NCI-H187 (cell line): ENCODE data around the gene DSCAM.
"Not testable (repeated sequence)": the region's sequence is repeated elsewhere in the genome, so short reads cannot be mapped to it uniquely, and the experiment has no call there.

Source experiments
- DNase-seq, 2 experiments: peaks; one replicate each; lab custom pipeline; 2025; lab: John Stamatoyannopoulos, UW

The DSCAM gene

DNA sequence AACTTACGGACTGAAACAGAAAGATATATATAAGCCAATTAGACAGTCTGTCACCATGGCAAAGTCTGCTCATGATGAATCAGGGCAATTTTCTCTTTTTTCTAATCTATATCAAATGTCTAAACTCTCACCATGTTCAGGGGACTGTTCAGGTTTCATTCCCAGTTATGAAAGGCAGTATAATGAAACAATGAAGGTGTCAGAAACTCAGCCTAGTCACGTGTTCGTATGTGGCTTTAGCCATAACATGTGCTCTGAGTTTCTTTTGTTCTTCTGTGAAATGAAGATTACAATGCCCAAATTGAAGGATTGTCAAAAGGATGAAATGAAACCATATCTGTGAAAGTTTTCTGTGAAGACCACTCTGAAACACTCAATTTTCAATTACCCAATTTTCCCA is 392.9 kb downstream of the DSCAM start:
- DNase-seq: no peak

DNA sequence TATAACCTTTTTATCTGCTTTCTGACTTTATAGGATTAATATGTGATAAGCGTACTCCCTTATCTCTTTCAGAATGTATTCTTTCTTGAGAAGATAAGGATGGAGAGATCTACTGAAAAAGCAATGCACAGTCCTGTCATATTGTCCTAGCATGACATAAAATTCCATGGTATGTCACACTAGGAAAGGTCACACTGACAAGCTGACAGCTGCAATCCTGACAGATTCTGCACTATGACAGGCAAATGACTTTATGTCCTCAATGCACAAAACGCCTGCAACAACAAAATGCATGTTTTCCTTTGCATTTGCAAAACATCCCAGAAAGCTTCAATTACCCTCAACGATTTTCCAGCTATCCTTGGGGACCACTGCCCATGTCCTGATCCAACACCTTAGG is 393.8 kb downstream of the DSCAM start:
- DNase-seq: no peak

DNA sequence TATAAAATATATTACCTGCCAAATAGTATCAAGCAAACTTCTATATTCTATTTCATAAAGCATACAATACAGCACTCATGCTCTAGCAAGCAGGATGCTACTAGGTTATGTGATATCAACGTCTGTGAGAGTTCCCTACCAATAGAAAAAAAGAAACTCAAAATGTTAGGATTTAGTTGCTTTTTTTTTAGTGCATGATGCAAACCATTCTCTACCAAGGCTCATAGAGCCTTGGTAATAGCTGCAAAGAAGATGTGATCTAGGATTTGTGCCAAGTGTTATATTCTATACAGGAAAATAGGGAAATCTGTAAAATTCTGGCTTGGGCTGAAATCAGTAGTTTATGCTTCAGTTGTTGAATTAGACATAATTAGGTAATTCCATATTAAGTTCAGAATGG is 394.4 kb downstream of the DSCAM start:
- no peak for DNase-seq

DNA sequence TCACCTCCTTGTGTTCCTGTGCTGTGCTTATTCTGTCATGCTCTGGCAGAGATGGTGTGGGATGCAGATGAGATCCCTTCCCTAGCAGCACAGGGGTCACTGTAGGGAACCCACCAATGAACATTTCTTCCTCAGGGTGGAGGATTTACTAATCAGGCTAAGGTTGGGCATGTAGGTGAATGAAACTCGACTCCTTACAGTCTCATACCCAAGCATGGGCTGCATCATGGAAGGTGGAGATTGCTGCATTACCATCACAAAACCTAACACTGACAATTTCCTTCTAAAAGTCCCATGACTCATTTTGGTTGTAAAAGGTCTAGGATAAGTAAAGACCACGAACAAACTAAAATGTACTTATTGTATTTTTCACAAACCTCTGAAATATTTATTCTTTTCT is 399.9 kb downstream of the DSCAM start:
- no peak for DNase-seq

DNA sequence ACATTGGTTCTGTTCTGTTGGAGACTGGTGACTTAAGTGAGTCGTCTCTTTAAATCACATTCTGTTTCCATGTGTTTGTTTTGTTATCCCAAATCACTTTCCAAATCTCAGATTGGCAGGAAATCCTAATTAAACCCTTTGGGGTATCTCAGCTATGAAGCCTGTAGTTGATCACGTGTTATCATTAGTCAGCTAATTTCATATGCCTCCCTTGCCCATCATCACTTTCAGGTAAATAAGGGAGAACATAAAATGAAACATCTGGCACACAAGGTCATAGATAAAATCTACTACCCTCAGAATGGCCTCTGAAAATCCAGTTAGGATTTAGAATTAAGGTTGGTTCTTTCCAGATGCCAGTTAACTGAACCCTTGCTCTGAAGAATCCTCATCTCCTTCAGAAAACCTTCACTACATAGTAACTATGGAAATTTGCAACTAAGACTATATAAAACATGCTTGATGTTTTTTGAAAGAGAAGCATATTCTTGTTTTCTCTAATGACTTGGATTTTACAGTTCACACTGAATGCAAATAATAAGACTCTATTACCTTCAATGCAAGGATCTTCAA is 401.5 kb downstream of the DSCAM start:
- no peak for DNase-seq

DNA sequence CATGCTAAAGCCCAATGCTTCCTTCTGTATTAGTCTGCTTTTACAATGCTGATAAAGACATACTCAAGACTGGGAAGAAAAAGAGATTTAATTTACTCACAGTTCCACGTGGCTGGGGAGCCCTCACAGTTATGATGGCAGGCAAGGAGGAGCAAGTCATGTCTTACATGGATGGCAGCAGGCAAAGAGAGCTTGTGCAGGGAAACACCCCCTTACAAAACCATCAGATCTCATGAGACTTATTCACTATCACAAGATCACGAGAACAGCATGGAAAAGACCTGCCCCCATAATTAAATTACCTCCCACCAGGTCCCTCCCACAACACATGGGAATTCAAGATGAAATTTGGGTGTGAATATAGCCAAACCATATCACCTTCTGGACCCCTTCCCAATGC is 407.4 kb downstream of the DSCAM start:
- DNase-seq: not testable (repeated sequence)

DNA sequence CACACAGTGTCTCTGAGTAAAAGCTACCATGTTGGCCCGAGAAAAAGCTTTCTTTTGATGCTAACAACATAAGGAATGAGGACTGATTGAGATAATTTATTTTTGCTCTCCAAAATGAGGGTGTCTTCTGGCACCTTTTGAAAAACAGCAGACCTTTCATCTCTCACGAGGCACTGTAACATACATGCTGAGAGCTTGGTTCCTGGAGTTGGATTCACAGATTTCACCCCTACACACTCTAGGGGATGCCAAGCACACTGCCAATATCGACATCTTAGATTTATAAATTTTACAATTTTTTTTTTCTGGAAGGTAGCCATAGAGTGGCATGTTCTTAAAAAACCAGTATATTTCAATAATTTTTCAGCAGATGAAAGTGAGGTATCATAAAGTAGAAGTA is 408.3 kb downstream of the DSCAM start:
- DNase-seq: no peak

DNA sequence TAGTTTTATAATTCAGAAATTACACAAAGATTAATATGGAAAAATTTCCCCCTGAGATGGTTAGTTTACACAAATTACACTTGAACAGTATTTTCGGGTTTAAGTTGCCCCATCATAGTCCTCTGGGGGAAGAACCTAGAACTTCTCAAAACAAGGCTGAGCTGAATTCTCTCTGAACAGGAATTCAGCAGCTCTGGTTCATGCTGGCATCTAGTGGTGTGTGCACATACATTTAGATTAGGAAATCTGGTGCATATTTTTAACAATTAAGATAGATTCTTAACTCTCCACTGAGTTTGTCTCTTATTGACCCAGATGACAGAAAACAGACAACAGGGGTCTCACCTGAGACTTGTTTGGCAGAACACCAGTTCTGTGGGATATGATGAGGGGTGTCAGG is 410.7 kb downstream of the DSCAM start:
- no peak for DNase-seq

DNA sequence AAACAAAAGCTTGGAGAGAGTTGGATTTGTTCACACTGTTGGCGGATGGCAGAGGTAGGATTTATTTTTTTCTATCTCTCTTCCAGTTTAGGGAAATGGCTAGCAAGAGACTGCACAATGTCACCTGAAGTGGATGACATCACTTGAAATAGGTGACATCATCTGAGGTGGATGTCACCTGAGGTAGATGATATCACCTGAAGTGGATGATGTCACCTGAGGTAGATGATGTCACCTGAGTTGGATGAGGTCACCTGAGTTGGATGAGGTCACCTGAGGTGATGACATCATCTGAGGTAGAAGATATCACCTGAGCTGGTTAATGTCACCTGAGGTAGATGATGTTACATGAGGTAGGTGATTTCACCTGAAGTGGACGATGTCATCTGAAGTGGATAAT is 413.4 kb downstream of the DSCAM start:
- DNase-seq: no peak

DNA sequence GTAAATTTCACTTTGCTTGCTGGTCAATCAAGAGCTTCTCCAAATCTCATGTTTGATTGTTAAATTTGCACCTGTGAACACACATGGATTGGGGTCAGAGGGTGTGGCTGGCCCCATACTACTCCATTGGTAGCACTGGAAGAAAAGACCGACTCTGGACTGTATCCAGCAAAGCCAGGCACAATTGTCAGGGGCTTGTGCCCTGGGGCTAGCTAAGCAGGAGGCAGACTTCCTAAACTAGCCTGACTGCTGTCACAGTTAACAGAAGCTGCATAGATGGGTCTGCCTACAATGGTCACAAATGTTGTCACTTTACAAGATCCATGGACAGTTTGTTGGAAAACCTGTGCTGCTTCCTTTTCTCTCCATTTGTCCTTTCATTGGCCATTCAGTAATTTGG is 421.0 kb downstream of the DSCAM start:
- DNase-seq: no peak

DNA sequence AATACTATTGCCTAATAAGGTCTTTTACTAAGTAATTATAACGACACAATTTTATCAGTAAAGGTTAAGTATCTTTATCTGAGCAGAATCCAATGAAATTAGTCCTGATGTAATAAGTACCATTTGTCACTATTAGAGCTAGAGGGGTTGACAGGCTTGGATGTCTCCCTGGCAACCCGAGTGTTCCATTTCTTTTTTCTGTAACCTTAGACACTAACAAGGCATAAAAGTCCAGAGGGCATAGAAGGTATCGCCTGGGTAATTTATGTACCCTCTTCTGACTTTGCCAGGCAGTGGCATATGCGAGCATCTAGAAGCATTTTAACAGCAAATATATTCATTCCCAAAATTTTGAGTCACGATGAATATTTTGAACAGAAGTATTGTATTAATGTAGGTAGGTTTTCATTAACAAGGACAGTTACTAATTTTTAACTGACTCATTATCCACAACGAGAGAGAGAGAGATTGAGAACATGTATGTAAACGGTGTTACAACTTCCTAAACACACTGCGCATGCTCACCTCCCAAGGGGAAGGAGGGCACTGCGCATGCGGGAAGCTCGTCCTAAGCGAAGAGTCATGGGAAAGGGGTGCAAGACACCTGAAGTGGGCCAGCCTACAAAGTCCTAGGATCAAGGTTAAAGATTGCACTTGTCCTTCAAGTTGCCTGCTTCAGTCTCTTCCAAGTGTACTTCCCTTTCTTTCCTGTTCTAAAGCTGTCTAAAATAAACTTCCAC is 423.9 kb downstream of the DSCAM start:
- DNase-seq: no peak

DNA sequence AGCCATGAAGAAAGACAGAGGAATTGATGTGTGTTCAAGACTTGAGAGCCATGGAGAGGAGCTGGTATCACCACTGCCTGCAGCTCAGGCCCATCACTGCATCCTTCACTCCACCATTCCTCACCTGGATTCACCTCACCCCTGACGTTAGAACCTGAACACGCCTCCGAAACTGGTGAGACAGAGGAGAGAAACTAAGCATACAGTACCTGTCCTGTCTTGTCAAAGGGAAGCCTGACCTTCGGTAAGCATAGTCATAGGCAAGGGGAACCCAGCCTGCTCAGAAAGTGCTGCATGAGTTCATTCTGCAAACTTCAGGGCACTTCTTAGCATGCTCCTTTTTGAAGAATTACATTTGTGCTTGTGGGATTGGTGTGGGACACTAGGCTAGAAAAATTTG is 425.8 kb downstream of the DSCAM start:
- no peak for DNase-seq

DNA sequence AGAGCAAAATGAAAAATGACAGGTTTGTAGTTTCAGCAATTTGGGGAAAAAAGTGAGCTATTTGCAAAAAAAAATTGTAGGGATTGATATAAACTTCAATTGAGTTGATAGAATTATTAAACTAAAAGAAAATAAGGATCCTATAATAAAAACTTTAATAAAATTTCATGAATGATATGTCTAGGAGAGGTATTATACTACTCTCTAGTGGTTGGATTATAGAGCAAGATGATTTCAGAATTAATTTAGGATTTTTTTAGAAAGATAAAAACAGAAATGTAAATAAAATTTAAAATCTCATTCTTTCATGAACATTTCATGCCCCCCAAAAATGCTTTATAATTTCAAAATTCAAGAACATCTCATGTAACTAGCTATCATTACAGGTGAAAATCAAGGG is 430.4 kb downstream of the DSCAM start:
- DNase-seq: no peak

DNA sequence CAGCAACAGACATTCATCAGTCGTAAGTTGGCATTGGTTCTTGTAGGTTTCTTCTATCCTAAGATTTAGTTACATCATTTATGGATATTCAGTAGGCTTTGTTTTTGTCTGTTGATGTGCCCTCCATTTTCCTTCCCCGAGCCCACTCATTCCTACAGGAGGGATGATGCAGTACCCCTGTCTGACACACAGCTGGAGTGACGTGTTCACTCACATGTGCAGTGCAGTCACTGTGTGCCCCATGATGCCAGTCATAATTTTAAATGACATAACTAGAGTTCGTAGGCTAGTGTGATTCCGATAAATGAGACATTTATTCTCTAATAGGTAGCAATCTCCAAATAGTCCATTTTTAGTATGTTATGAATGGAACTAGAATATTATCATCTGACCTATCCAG is 438.4 kb downstream of the DSCAM start:
- DNase-seq: no peak

DNA sequence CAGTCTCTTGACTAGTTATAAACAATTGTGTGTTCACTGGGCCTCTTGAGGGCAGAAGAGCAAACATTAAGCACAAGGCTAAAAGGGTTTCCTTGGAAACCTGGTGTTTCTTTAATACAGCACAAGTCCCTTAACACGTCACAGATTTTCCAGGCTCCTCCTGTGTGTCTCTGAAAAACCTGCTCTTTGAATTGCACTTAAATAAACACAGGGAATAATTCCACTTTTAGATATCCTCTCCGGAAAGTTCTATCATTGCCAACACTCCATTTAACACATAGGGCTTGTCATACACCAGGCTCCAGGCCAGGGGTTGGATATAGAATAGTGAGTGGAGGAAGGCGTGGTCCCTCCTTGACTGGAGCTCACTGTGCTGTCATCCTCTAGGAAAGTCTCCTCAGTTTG is 442.6 kb downstream of the DSCAM start:
- peak in 1 of 2 experiments; percentile 47 for DNase-seq

DNA sequence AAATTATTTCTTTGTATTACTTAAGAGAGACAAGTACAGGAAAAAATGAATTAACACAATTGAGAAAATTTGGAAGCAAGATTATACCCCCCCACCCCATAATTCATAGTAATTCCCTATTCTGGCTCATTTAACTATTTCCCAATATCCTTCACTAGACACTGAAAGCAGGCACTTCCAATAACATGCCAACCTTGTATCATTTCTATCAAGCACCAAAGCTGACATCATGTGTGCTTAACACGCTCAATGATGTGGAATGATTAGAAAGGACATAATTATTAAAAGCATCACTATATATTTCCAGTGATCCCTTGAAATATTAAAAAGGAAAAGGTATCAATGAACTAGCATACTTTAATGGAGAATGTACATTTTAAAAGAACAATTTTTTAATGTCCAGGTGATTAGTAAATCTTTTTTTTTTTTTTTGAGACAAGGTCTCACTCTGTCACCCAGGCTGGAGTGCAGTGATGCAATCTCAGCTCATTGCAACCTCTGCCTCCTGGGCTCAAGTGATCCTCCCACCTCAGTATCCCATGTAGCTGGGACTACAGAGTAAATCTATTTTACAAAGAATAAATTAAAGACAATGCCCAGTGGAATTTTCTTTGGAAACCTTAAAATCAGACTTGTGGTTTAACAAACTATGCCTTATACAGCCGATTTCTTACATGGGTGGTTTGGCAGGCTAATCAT is 443.9 kb downstream of the DSCAM start:
- DNase-seq: no peak

DNA sequence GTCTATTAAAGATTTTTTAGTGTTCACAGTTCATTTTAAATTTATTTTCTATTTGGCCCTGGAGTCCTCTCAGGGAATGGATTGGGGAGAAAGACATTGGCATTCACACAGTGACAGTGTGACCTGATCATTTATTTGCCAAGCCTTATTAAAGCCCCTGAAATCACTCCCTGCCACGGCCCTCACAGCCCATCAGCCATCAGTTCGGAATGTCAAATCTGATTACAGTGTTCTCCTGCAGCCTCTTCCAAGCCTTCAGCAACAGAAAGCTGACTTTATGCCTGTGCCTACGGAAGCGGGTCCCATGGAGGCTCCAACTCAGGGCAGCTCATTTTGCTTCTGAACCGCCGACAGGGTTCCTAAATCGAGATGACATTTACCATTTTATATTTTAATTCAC is 451.2 kb downstream of the DSCAM start:
- no peak for DNase-seq

DNA sequence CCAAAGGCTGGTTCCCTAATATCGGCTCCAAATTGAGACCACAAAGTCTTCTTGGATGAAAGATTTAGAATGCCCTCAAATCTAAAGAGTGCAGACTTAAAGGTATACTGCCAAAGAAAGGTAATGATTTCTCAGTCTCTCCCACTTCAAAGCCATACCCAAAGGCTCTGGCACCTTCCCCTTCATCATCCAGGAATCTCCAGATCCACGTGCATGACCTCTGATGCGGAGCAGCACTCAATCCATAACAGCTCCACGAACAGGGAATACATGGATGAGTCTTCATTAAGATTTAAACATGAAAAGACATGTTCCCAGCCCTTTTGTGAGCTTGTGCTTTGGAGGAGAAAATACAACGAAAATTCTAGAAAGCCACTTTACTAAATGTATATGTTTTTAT is 453.9 kb downstream of the DSCAM start:
- DNase-seq: no peak

DNA sequence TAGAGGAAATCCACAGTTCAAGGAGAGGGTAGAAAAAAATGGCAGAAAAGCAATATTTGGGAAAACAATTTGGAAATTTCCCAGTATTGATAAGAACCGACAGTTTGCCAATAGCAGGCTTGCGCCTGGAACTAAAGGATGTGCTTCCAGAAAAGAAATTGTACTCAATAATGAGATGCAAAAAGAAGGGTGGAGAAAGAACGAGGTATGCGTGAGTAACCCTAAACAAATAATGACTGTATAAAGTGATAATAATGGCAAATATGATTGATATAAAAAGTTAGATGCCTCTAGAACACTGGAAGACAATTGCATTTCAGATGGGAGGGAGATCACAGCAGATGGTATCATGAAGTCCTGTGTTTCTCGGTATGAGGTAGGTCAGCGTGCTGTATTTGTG is 458.9 kb downstream of the DSCAM start:
- no peak for DNase-seq

DNA sequence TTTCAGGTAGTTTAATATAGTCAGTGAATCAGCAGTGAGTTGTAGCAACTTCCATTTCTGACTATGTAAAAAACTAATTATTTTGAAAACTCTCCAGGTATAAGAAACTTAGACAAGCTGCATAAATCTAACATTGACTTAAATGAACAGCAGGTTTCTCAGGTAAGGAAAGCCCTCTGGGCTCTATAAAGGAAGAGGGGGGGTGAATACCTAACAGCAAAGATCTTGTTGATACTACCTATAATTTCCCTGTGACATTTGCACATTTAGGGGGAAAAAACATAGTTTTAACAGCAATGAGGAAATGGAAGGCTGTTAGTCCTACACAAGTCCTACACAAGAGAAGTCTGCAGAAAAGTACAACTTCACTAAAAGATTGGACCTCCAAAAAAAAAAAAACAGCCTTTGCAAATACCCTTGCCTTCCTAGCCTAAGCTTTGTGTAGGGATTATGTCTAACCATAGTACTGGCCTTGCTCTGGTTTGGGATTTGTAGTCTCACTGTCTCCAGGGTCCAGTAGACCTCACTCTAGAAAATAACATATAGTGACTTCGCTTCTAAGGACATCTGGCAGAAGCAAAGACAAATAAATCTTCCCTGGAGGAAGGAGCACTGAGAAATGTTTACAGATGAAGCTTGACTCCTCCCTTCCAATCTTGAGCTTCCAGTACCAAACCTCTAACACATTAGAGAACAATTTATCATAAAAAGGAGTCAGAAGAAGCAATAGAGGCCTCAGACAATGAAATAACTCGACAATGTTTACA is 459.8 kb downstream of the DSCAM start:
- DNase-seq: no peak

DNA sequence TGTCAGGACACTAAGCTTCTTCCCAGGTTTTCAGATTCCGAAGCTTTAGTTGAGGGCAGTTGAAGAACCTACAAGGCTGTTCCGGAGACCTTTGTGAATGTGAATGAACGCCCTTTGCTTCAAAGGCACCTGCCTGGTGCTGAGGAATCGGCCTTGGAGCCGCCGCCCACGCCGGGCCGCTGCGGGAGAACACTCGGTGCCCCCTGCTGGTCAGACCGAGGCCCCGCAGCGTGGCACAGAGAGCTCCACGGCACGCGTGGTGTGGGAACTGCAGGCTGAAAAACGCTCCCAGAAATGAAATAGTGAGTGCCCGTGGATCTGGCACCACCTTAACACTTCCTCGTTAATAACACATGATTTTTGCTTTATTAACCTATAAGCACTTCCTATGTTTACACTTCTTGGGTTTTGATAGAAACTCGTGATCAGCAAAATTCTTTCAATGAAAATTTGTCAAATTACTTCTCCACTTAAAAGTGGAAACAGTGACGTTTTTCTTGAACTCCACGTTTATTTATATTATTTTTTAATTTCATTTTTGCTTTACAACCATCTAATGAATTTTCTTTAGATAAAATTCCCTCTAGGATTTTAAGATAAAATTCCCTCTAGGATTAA is 460.6 kb downstream of the DSCAM start:
- peak; percentile 65 to 75 for DNase-seq

DNA sequence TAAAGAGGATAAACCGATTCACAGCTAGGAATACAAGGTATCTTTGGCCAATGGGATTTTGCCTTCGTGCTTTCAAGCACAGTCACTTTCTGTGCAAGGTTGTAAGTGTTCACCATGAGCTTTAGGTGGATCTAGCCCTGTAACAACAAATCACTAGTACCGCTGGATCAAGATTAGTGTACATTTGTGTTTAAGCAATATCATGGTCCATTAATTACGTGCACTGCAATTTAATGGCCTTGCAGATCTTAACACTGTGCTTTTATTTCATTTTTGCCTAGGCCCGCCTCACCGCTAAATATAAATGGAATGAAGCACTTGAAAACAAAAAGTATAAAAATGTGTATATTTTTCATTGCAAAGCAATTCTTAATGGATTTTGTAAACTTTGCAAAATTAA is 461.1 kb downstream of the DSCAM start:
- no peak for DNase-seq
